DMS53 treated with DMSO at 0.1 percent for 48 hours (cell line): ENCODE results near the gene UBXN1.

Source experiments
- DNase-seq: peaks from one replicate; lab custom pipeline; 2025; ENCODE audit not compliant: unreplicated experiment; lab: John Stamatoyannopoulos, UW

Gene UBXN1

GRCh38 chr11:62678770-62679696, at the start of gene UBXN1:
UBXN1 (minus strand) TSS chr11:62679073; CDS start chr11:62678923, 150 bp downstream.
- peak; percentile 80 for DNase-seq

- DNase-seq = peak; percentile 83
Observed at GRCh38 chr11:62728171-62728988, 49.5 kb upstream of the UBXN1 start, which contains the start of gene TTC9C. TTC9C (plus strand) TSS chr11:62728486; CDS start chr11:62728849, 363 bp downstream.

- peak; percentile 96 for DNase-seq
Observed at GRCh38 chr11:62727872-62728170, 48.9 kb upstream of the UBXN1 start.

- DNase-seq = peak; percentile 97
Observed at GRCh38 chr11:62727165-62727871, 48.4 kb upstream of the UBXN1 start, which contains the start of gene HNRNPUL2. HNRNPUL2 (minus strand) TSS chr11:62727457; CDS start chr11:62727156, 301 bp downstream.

GRCh38 chr11:62726915-62727164, 48.0 kb upstream of the UBXN1 start:
- no peak for DNase-seq

- no peak for DNase-seq
Observed at GRCh38 chr11:62726156-62726914, 47.5 kb upstream of the UBXN1 start.

GRCh38 chr11:62725646-62726045, 46.8 kb upstream of the UBXN1 start:
- no peak for DNase-seq

GRCh38 chr11:62724171-62724570, 45.3 kb upstream of the UBXN1 start:
- no peak for DNase-seq

GRCh38 chr11:62721994-62722393, 43.1 kb upstream of the UBXN1 start:
- DNase-seq = no peak

GRCh38 chr11:62719302-62719978, 40.6 kb upstream of the UBXN1 start:
- DNase-seq = no peak

- DNase-seq = no peak
Observed at GRCh38 chr11:62716816-62717215, 37.9 kb upstream of the UBXN1 start.

GRCh38 chr11:62716206-62716605, 37.3 kb upstream of the UBXN1 start:
- DNase-seq = no peak

GRCh38 chr11:62715150-62716130, 36.6 kb upstream of the UBXN1 start:
- no peak for DNase-seq

GRCh38 chr11:62713343-62713742, 34.5 kb upstream of the UBXN1 start:
- no peak for DNase-seq

- no peak for DNase-seq
Observed at GRCh38 chr11:62712861-62713260, 34.0 kb upstream of the UBXN1 start.

- DNase-seq = no peak
Observed at GRCh38 chr11:62712276-62712812, 33.5 kb upstream of the UBXN1 start.

- DNase-seq = peak; percentile 34
Observed at GRCh38 chr11:62710001-62710345, 31.1 kb upstream of the UBXN1 start.

GRCh38 chr11:62709247-62710000, 30.6 kb upstream of the UBXN1 start:
- DNase-seq = peak; percentile 95
